SK-N-SH (cell line): Measurements from ENCODE around the gene SPRED1. TPM values are rescaled to one million over a fixed set of nuclear protein-coding genes. Genes with fewer than 3 reads are reported as not detected.

Source experiments
- CTCF ChIA-PET: fragments of 300-600, 350-600 bp; formaldehyde crosslinking; extraction: SDS; loops from one replicate; lab custom pipeline; 2021; lab: Yijun Ruan, JAX
- POLR2A ChIA-PET: fragments of 350-600 bp; sonication (Branson Sonifier 250); formaldehyde crosslinking; extraction: SDS; loops from one replicate; lab custom pipeline; 2020; ENCODE audit warnings: antibody characterized with exemption, inconsistent platforms; lab: Yijun Ruan, JAX
- DNase-seq: peaks from one replicate; pipeline ENCODE4 v3.0.0; 2012
- H2AFZ ChIP-seq: fragments of 200-600 bp; sonication (generic); 2 replicates; pipeline ENCODE4 v1.8.1; 2016; ENCODE audit warnings: antibody characterized with exemption, mild to moderate bottlenecking, low read depth
- H3F3A ChIP-seq: fragments of 200-600 bp; sonication (generic); replicated peaks from 2 replicates; pipeline ENCODE3; 2016; ENCODE audit warnings: antibody characterized with exemption, mild to moderate bottlenecking; ENCODE audit not compliant: insufficient read depth
- H3K27ac ChIP-seq, 2 experiments: fragments of 200-500 bp in 1 of 2; fragments of 200-600 bp in 1 of 2; sonication (Bioruptor generic) in 1 of 2; sonication (generic), shearing (Covaris generic) in 1 of 2; 2 replicates each; pipeline versions ENCODE4 v1.5.1 to v1.6.1; 2014 to 2016; ENCODE audit warnings: low read depth in 2 of 2, inconsistent platforms in 1 of 2, low read length in 1 of 2, mild to moderate bottlenecking in 1 of 2, mixed read lengths in 1 of 2
- H3K27me3 ChIP-seq: fragments of 200-600 bp; sonication (generic), shearing (Covaris generic); 2 replicates; pipeline ENCODE4 v1.6.1; 2016; ENCODE audit warnings: mixed run types; ENCODE audit not compliant: insufficient read depth
- H3K36me3 ChIP-seq, 2 experiments: fragments of 200-500 bp in 1 of 2; fragments of 200-600 bp in 1 of 2; sonication (Bioruptor generic) in 1 of 2; sonication (generic) in 1 of 2; replicated peaks in 1 of 2; 2 replicates each; pipeline versions ENCODE3 to v1.5.1; 2014 to 2016; ENCODE audit warnings: low read length in 1 of 2, mild to moderate bottlenecking in 1 of 2; ENCODE audit not compliant: insufficient read depth in 2 of 2, control insufficient read depth in 1 of 2
- H3K4me1 ChIP-seq, 2 experiments: fragments of 200-500 bp in 1 of 2; fragments of 200-600 bp in 1 of 2; sonication (Bioruptor generic) in 1 of 2; sonication (generic), shearing (Covaris generic) in 1 of 2; 2 replicates each; pipeline versions ENCODE4 v1.5.1 to v1.6.1; 2014 to 2016; ENCODE audit warnings: low read depth in 1 of 2, low read length in 1 of 2, mixed run types in 1 of 2; ENCODE audit not compliant: insufficient read depth in 2 of 2, control insufficient read depth in 1 of 2
- H3K4me2 ChIP-seq: fragments of 200-600 bp; sonication (generic), shearing (Covaris generic); 2 replicates; pipeline ENCODE4 v1.6.1; 2017; ENCODE audit warnings: mixed run types
- H3K4me3 ChIP-seq, 2 experiments: fragments of 200-500 bp in 1 of 2; fragments of 200-600 bp in 1 of 2; sonication (Bioruptor generic) in 1 of 2; sonication (generic), shearing (Covaris generic) in 1 of 2; 2 replicates each; pipeline versions ENCODE4 v1.5.1 to v1.8.1; 2014 to 2016; ENCODE audit warnings: low read depth in 2 of 2, inconsistent platforms in 1 of 2, low read length in 1 of 2, mild to moderate bottlenecking in 1 of 2, mixed read lengths in 1 of 2, moderate library complexity in 1 of 2
- H3K79me2 ChIP-seq: fragments of 200-600 bp; sonication (generic); 2 replicates; pipeline ENCODE4 v1.8.1; 2017; ENCODE audit warnings: mild to moderate bottlenecking; ENCODE audit not compliant: insufficient read depth
- H3K9ac ChIP-seq: fragments of 200-600 bp; sonication (generic); 2 replicates; pipeline ENCODE4 v1.6.1; 2017; ENCODE audit warnings: mixed run types
- H3K9me2 ChIP-seq: fragments of 200-600 bp; sonication (generic); 2 replicates; pipeline ENCODE4 v1.6.1; 2017; ENCODE audit warnings: mixed run types
- H3K9me3 ChIP-seq: fragments of 200-600 bp; sonication (generic); 2 replicates; pipeline ENCODE4 v1.6.1; 2017; ENCODE audit warnings: mixed run types, mild to moderate bottlenecking, moderate library complexity
- H4K20me1 ChIP-seq: fragments of 200-600 bp; sonication (generic); 2 replicates; pipeline ENCODE4 v1.6.1; 2017; ENCODE audit warnings: mild to moderate bottlenecking, mixed run types; ENCODE audit not compliant: insufficient read depth
- CHD2 ChIP-seq: fragments of 150-350 bp; IDR thresholded peaks from 2 replicates; pipeline ENCODE4 v1.6.1; 2018; ENCODE audit warnings: low read length; ENCODE audit not compliant: partially characterized antibody
- EP300 ChIP-seq, 2 experiments: IDR thresholded peaks; 2 replicates each; pipeline versions ENCODE4 v1.4.0 to v1.6.1; 2012; ENCODE audit warnings: borderline replicate concordance in 1 of 2, low read depth in 1 of 2, low read length in 1 of 2
- EZH2phosphoT487 ChIP-seq: fragments of 200-600 bp; sonication (generic); IDR thresholded peaks from 2 replicates; pipeline ENCODE4 v1.6.1; 2017; ENCODE audit warnings: low read depth, mixed run types, mild to moderate bottlenecking, antibody characterized with exemption, moderate library complexity, borderline replicate concordance
- FOSL2 ChIP-seq: IDR thresholded peaks from 2 replicates; pipeline ENCODE4 v1.4.0; 2012; ENCODE audit warnings: low read depth, mild to moderate bottlenecking, moderate library complexity, borderline replicate concordance
- GABPA ChIP-seq: IDR thresholded peaks from 2 replicates; pipeline ENCODE4 v1.4.0; 2012; ENCODE audit warnings: low read depth, mild to moderate bottlenecking
- MEF2A ChIP-seq: IDR thresholded peaks from 2 replicates; pipeline ENCODE4 v1.4.0; 2012; ENCODE audit warnings: low read depth, borderline replicate concordance
- REST ChIP-seq: IDR thresholded peaks from 2 replicates; pipeline ENCODE4 v1.6.1; 2012; ENCODE audit warnings: mild to moderate bottlenecking, low read depth, low read length, moderate library complexity
- RFX5 ChIP-seq: IDR thresholded peaks from 2 replicates; pipeline ENCODE4 v1.6.1; 2012; ENCODE audit warnings: mild to moderate bottlenecking, improper control_type of control experiment, low read length
- RXRA ChIP-seq: IDR thresholded peaks from 2 replicates; pipeline ENCODE4 v1.4.0; 2012; ENCODE audit warnings: low read depth, mild to moderate bottlenecking, borderline replicate concordance
- TAF1 ChIP-seq: IDR thresholded peaks from 2 replicates; pipeline ENCODE4 v1.6.1; 2012; ENCODE audit warnings: low read depth, mild to moderate bottlenecking, low read length, moderate library complexity, borderline replicate concordance
- TCF12 ChIP-seq: IDR thresholded peaks from 2 replicates; pipeline ENCODE4 v1.4.0; 2012
- YY1 ChIP-seq: IDR thresholded peaks from 2 replicates; pipeline ENCODE4 v1.4.0; 2012; ENCODE audit warnings: low read depth, mild to moderate bottlenecking
- WGBS: methylation state at CpG from one replicate; pipeline ENCODE4 v1.1.6; 2017; ENCODE audit warnings: low lambda C conversion rate; 5-methylcytosine and 5-hydroxymethylcytosine counted together
- polyA plus RNA-seq, 3 experiments: library from polyadenylated mRNA; depleted of rRNA; stranded (reverse); fragments of >200 nt; gene quantifications; 2 replicates each; pipeline ENCODE4 v1.2.3, GENCODE V29; 2012
- TF ChIP-seq, protein P1 (sequence below): fragments of 200-600 bp; sonication (generic); IDR thresholded peaks from 2 replicates; pipeline ENCODE4 v1.6.1; 2017; ENCODE audit warnings: antibody characterized with exemption, mild to moderate bottlenecking, moderate library complexity
- TF ChIP-seq, protein P2 (sequence below): IDR thresholded peaks from 2 replicates; pipeline ENCODE4 v1.4.0; 2012; ENCODE audit warnings: low read depth

SPRED1 gene
- polyA plus RNA-seq, 1 of the 3 experiments (the other 2 are of a cell fraction): 4.4 TPM

DNA sequence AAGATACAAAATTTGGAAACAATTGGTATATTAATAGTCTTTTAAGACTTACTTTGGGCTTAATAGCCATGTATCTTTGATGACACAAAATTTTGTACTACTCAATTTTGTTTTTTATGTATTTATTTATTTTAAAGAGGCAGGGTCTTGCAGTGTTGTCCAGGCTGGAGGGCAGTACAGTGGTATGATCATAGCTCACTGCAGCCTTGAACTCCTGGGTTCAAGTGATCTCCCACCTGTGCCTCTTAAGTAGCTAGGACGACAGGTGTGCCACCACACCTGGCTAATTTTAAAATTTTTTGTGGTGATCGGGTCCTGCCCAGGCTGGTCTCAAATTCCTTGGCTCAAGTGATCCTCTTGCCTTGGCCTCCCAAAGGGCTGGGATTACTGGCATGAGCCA is 6.5 kb downstream of the SPRED1 start (continued):
- TF ChIP-seq REST: no peak

DNA sequence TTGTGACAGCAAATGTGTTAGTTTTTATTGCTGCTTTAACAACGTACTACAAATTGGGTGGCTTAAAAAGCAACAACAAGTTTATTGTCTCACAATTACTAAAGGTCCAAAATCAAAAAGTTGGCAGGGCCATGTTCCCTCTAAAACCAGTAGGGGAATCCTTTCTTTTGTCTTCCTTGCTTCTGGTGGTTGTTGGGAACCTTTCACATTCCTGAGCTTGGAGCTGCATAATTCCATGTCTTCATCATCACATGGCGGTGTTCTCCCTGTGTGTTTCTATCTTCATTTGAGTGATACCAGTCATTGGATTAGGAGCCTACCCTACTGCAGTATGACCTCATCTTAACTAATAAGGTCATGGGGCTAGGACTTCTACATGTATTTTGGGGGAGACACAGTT is 7.4 kb downstream of the SPRED1 start:
- no peak for DNase-seq
- no peak overlapping the region for H2AFZ ChIP-seq
- H3K27me3 ChIP-seq: no peaks in the 10 kb centered on the region
- H3K4me1 ChIP-seq: peaks cover 18 to 25% of the 10 kb centered on the region in 2 experiments; a peak in 2 of 4 replicates
- no peak overlapping the region for H3K9ac ChIP-seq
- no peaks in the 10 kb centered on the region for H3K9me3 ChIP-seq
- no peak overlapping the region for H3K4me3 ChIP-seq
- ChIA-PET POLR2A (interaction anchor here (1.4 kb wide), 1 partner anchor 7 kb away, joined by 4 read pairs; the partner anchor contains the start of gene SPRED1), CTCF (interaction anchor here (1.0 to 6.3 kb wide), 2 partner anchors 8 to 9 kb away, joined by 3 to 26 read pairs; partner anchors contain the start of gene SPRED1)
- H3K79me2 ChIP-seq: peaks cover 100% of the 10 kb centered on the region
- H3K4me2 ChIP-seq: no peak overlapping the region
- H3K9me2 ChIP-seq: no peaks in the 10 kb centered on the region
- WGBS: 94% methylated on average over 2 of the region's 2 CpGs
- peaks cover 0 to 6% of the 10 kb centered on the region in 2 experiments for H3K36me3 ChIP-seq
- peaks cover 17% of the 10 kb centered on the region for H3F3A ChIP-seq
- TF ChIP-seq, protein P1, sequence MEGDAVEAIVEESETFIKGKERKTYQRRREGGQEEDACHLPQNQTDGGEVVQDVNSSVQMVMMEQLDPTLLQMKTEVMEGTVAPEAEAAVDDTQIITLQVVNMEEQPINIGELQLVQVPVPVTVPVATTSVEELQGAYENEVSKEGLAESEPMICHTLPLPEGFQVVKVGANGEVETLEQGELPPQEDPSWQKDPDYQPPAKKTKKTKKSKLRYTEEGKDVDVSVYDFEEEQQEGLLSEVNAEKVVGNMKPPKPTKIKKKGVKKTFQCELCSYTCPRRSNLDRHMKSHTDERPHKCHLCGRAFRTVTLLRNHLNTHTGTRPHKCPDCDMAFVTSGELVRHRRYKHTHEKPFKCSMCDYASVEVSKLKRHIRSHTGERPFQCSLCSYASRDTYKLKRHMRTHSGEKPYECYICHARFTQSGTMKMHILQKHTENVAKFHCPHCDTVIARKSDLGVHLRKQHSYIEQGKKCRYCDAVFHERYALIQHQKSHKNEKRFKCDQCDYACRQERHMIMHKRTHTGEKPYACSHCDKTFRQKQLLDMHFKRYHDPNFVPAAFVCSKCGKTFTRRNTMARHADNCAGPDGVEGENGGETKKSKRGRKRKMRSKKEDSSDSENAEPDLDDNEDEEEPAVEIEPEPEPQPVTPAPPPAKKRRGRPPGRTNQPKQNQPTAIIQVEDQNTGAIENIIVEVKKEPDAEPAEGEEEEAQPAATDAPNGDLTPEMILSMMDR: no peak; the same call in 1 of the 2 replicates
- TF ChIP-seq, protein P2, sequence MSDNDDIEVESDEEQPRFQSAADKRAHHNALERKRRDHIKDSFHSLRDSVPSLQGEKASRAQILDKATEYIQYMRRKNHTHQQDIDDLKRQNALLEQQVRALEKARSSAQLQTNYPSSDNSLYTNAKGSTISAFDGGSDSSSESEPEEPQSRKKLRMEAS: no peak
- TF ChIP-seq GABPA (no peak), EP300 (IDR thresholded peaks at IDR 0.05; ENCODE audit: borderline replicate concordance in 1 of 2, low read depth in 1 of 2, low read length in 1 of 2) (no peak), YY1 (no peak), EZH2phosphoT487 (no peak), FOSL2 (no peak), CHD2 (no peak), REST (no peak), RXRA (no peak), TAF1 (no peak), MEF2A (no peak), RFX5 (no peak), TCF12 (no peak)
- TF ChIP-seq, all 33 proteins: peak for 0
- H4K20me1 ChIP-seq: peaks cover 100% of the 10 kb centered on the region
- no peak overlapping the region for H3K27ac ChIP-seq
